Measurements from ENCODE around the gene NOL4L. TPM values are rescaled to one million over a fixed set of nuclear protein-coding genes. Genes with fewer than 3 reads are reported as not detected.

NOL4L gene
- polyA plus RNA-seq, 2 of the 4 experiments (the other 2 are of a cell fraction): 9.5 to 11.8 TPM

GRCh38 chr20:32484225-32484957 lies 100.7 kb downstream of the NOL4L start:
- DNase-seq (ENCODE audit: low read depth in 1 of 2, low spot score in 1 of 2): peak; percentile 35 to 52
- Histone ChIP-seq H3K4me3 (peak overlapping the region; percentile 77), H3K9me3 (peaks cover 9% of the 10 kb centered on the region; the same call in 2 of the 3 replicates), H3K4me2 (peak overlapping the region; percentile 91), H3K4me1 (peaks cover 28% of the 10 kb centered on the region), H3K27ac (peak overlapping the region; percentile 98 to 99)
- ATAC-seq: peak; percentile 15 to 60; a peak in 5 of 6 replicates
- POLR2A ChIA-PET: interaction anchor here (0.6 to 1.5 kb wide), 5 partner anchors 10 to 127 kb away, joined by 3 to 8 read pairs (median 4); partner anchors contain the start of gene ASXL1
- CTCF ChIA-PET: interaction anchor here (0.5 to 2.0 kb wide), 13 partner anchors 8 to 1895 kb away, joined by 3 to 14 read pairs (median 4); no protein-coding TSS in a partner anchor
- under 1% methylated on average over 28 of the region's 74 CpGs for WGBS (ENCODE audit: missing lambda C conversion rate)
- TF ChIP-seq JUN (IDR thresholded peaks at IDR 0.05) (peak in 1 of 2 experiments; percentile 65; a peak in 2 of 5 replicates), ZFP36 (IDR thresholded peaks at IDR 0.05; ENCODE audit: borderline replicate concordance, partially characterized antibody) (no peak), ZNF302 (CRISPR knock-in tag; IDR thresholded peaks at IDR 0.05) (no peak), MAZ (IDR thresholded peaks at IDR 0.05; ENCODE audit: borderline replicate concordance, low read depth, low read length) (no peak), E2F6 (IDR thresholded peaks at IDR 0.05; ENCODE audit: borderline replicate concordance, low read depth) (no peak), EP300 (IDR thresholded peaks at IDR 0.05) (no peak), MAX (IDR thresholded peaks at IDR 0.05) (peak; percentile 13; the same call in 1 of the 2 replicates), GATA3 (IDR thresholded peaks at IDR 0.05; ENCODE audit: borderline replicate concordance) (no peak), BHLHE40 (IDR thresholded peaks at IDR 0.05; ENCODE audit: low read depth, low read length) (no peak), CTCF (IDR thresholded peaks at IDR 0.05) (no peak), RAD21 (conservative IDR thresholded peaks at IDR 0.05 in 1 of 2, IDR thresholded peaks at IDR 0.05 in 1 of 2) (no peak), CBX8 (IDR thresholded peaks at IDR 0.05) (no peak)
- FAIRE-seq: no peak

GRCh38 chr20:32483351-32484224 lies 101.5 kb downstream of the NOL4L start:
- no peak for TF ChIP-seq POLR2AphosphoS2 (conservative IDR thresholded peaks at IDR 0.05; ENCODE audit: low read length)
- 0 out of 2 replicates have a peak, but pooled peaks have one; percentile 33 for TF ChIP-seq E2F6 (IDR thresholded peaks at IDR 0.05; ENCODE audit: borderline replicate concordance, low read depth)
- 0 out of 3 replicates have a peak, but pooled peaks have one; percentile 24 for TF ChIP-seq BCL3 (IDR thresholded peaks at IDR 0.05)
- peak; percentile 54 for TF ChIP-seq POLR2A (IDR thresholded peaks at IDR 0.05; ENCODE audit: low read length)
- no peak for TF ChIP-seq CBX8 (IDR thresholded peaks at IDR 0.05)
- peak in 1 of 2 experiments; percentile 82; a peak in 3 of 5 replicates for TF ChIP-seq JUN (IDR thresholded peaks at IDR 0.05)
- no peak for TF ChIP-seq FOSL2 (IDR thresholded peaks at IDR 0.05)
- peak; percentile 59 for TF ChIP-seq FOSL2 (CRISPR knock-in tag; IDR thresholded peaks at IDR 0.05)
- 0 out of 2 replicates have a peak, but pooled peaks have one; percentile 47 for TF ChIP-seq MAZ (IDR thresholded peaks at IDR 0.05; ENCODE audit: borderline replicate concordance, low read depth, low read length)
- TF ChIP-seq MAX (IDR thresholded peaks at IDR 0.05): peak; percentile 17; the same call in 1 of the 2 replicates
- CTCF ChIA-PET: interaction anchor here (0.8 to 1.6 kb wide), 3 partner anchors 9 to 25 kb away, joined by 3 read pairs; no protein-coding TSS in a partner anchor
- 3% methylated on average over 18 of the region's 79 CpGs for WGBS (ENCODE audit: missing lambda C conversion rate)

More at GRCh38 chr20:32483351-32484224, 101.5 kb downstream of the NOL4L start:
- Histone ChIP-seq H3K9me3 (peaks cover 5% of the 10 kb centered on the region; the same call in 2 of the 3 replicates), H3K27ac (peak overlapping the region; percentile 98 to 99), H3K4me1 (peaks cover 28% of the 10 kb centered on the region), H3K4me3 (peak overlapping the region; percentile 77), H3K4me2 (peak overlapping the region; percentile 91)
- DNase-seq (ENCODE audit: low read depth in 1 of 2, low spot score in 1 of 2) (peak; percentile 55 to 84), ATAC-seq (peak; percentile 59 to 79), FAIRE-seq (no peak)
- POLR2A ChIA-PET: interaction anchor here (0.6 to 1.5 kb wide), 4 partner anchors 9 to 126 kb away, joined by 3 to 8 read pairs (median 4); partner anchors contain the start of gene ASXL1
